MM.1S (cell line): ENCODE data around the gene FANCC.

Experiments
- CTCF ChIP-seq: fragments of 300-600 bp; sonication (generic); IDR thresholded peaks from 2 replicates; pipeline ENCODE4 v1.5.1; 2016; ENCODE audit warnings: antibody characterized with exemption, low read length, mixed read lengths
- EZH2phosphoT487 ChIP-seq: fragments of 300-600 bp; sonication (generic); IDR thresholded peaks from 2 replicates; pipeline ENCODE4 v1.6.1; 2018; ENCODE audit warnings: antibody characterized with exemption, low read length

GRCh38 chr9:95058121-95058785 is 259.3 kb downstream of the FANCC start:
- no peak for TF ChIP-seq CTCF
- no peak for TF ChIP-seq EZH2phosphoT487
